CD4-positive, alpha-beta T cell treated with Interleukin-4 for 4 hours (primary cell): ENCODE results near the gene CSNK1G3.
A peak's percentile ranks its signal among the peaks of the same experiment; 100 is the strongest.

Experiments used
- DNase-seq: peaks from one replicate; pipeline ENCODE4 v3.0.0-alpha.2; 2020

The CSNK1G3 gene

GRCh38 chr5:123514615-123515355, 2.8 kb downstream of the CSNK1G3 start:
- no peak for DNase-seq

DNA sequence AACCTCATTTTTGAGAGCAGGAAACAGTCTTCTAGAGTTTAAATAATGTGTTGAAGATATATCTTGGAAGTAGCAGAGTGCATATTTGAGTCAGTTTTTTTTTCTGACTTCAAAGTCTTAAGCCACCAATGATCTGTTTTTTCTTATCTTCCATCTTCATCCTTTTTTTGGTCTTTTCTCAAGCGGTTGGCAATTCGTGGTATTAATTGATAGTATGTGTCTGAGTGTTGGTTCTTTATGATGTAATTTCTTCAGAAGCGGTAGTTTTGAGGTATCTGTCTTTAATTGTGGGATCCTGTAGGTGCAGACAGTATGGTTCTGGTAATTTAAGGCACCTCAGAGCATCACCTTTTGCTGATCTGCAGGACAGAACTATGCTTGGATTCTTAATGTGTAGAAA, 3.9 kb downstream of the CSNK1G3 start:
- peak; percentile 80 for DNase-seq

DNA sequence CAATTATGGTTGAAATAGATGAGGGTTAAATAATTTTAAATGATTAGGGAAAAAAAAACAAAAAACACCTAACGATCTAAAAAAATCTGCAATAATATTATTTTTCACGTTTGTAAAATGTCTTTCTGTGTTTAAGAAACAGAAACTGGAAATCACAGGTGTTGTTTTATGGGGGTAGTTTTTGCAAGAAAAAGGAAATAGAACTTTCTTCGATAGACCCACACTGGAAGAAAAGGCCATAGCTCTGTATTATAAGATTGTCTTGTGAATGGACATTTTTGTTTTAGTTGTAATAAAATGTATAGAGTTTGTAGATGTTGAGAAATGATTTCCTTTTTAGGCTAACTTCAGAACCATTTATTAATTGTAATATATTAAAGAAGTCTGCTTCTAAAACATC, 5.5 kb downstream of the CSNK1G3 start:
- DNase-seq, result no peak

DNA sequence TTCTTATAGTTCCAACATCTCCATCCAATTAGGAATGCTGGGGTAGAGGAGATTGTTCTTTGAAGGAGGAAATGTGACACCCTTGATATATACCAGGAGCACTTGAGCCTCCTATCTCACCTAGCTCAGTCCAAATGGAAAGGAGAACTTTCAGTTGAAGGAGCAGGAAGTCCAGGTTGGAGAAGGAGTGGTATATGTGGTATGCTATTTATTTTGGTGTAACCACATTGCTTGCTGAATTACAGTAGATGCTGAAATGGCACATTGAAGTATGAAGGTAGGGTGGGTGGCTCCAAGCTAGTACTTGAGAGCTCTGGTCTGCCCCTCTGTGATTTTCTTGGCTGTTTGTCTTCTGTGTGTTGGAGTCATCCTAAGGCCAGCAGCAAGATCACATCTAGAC, 6.1 kb downstream of the CSNK1G3 start:
- no peak for DNase-seq

DNA sequence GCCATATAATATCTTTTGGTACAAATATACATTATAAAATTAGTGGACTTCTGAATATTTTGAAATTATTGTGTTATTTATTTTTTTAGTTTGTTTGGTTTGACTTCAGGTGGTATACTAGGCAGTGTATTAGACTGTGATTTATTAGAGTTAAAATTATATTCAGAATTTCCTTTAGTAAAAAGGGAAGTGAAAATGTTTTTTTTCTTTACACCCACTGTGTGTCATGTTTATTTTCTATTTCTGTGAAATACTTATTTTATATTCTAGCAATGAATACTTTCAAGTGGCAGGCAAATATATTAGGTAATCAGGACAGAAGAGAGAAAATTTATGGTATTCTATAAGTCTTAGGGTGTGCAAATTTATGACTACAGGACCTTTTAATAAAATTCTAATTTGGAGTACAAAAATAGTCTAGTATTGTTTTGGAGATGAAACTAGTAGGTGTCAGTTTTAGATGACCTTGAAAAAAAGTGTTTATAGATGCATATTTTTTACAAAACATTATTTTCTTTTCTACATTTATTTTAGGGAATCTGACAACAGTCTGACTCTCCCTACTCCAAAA, 8.8 kb downstream of the CSNK1G3 start:
- no peak for DNase-seq

DNA sequence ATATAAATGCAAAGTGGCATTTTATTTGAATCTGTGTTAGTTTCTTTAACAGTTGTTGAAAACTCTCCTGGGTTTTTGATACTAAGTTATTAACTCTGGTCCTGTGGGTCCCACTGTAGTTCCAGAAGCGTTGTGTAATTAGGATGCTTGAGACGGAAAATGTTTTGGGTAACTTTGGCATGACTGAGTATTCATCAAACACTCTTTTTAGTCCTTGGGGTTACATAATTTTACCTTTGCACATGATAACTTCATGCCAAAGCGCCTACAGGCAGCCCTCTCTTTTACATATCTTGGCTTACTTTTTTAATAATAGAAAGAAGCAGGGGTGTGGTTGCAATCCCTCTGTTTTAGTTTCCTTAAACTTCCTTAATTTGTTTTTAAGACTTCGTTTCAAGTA, 12.2 kb downstream of the CSNK1G3 start:
- no peak for DNase-seq

DNA sequence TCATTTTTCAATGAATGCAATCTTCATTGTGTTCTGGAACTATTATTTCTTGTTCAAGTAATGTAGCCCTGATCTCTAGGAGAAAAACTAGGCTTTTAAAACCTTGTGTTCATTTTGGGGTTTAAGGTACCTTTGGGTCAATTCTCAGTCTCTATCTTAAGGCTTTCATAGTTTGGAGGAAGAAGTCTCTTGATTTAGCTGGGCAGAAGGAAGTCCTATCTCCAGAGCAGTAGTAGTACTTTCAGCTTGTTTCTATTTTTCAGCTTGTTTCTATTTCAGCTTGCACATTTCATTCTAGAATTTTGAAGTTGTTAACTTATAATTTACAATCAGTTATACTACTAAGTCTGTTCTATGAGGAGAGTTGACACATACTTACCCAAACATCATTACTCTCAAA, 15.2 kb downstream of the CSNK1G3 start:
- no peak for DNase-seq

- DNase-seq, result no peak
These were observed 16.1 kb downstream of the CSNK1G3 start for GRCh38 chr5:123528065-123528464.

DNA sequence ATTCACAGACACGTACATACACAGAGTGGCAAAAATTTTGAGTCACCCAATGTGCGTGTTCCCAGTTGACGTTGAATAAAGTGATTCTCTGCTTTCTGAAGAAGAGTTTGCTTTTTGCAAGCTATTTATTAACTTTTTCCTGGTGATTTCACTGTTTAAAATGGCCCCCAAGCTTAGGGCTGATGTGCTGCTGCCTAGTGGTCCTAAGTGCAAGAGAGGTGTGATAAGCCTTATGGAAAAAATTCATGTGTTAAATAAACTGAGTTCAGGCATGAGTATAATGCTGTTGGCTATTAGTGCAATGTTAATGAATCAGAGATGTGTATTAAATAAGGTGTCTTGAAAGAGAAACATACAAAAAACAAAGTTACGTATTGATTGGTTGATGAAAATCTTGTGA, 16.9 kb downstream of the CSNK1G3 start:
- no peak for DNase-seq

DNA sequence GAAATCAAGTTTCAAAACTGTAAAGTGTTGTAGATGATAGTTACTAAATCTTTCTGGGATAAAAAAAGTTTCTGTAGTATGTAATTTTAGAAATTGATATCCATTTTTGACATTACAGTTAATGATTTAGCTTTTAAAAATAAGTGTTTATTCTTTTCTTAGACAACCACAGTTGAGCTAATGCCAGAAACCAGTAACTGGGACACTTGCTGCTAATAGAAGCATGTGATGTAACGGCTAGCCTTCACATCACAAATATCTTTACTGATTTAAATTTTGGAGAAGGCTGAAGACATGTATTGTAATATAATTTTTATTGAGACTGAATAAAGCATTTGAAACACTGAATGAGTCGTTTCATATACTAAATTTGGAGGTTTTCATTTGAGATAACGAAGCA, 18.8 kb downstream of the CSNK1G3 start:
- DNase-seq, result no peak

- DNase-seq, result no peak
These were observed 23.7 kb downstream of the CSNK1G3 start for GRCh38 chr5:123535648-123536047.

DNA sequence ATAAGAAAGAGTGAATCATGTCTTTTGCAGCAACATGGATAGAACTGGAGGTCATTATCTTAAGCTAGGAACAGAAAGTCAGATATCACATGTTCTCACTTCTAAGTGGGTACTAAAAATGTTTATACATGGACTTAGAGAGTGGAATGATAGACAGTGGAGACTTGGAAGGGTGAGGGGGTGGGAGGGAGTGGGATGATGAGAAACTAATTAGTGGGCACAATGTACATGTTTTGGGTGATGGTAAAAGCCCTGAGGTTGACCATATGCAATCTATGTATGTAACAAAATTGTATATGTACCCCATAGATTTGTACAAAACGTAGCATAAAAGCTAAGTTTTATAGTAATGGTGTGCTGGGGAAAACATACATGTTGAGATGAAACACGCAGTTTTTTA, 25.3 kb downstream of the CSNK1G3 start:
- no peak for DNase-seq

DNA sequence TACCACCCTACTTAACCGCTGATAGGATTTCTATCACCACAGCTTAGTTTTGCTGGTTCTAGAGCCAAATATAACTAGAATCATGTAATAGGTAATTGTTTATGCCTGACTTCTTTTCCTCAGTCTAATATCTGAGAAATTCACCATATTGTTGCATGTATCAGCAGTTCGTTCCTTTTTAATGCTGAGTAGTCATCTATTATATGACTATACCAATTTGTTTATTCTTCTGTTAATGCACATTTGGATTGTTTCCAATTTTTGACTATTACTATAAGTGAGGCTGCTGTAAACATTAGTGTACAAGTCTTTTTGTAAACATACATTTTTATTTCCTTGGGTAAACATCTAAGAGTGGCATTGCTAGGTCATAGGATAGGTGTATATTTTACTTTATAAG, 25.9 kb downstream of the CSNK1G3 start:
- DNase-seq, result no peak

GRCh38 chr5:123538670-123539459, 26.9 kb downstream of the CSNK1G3 start:
- no peak for DNase-seq

DNA sequence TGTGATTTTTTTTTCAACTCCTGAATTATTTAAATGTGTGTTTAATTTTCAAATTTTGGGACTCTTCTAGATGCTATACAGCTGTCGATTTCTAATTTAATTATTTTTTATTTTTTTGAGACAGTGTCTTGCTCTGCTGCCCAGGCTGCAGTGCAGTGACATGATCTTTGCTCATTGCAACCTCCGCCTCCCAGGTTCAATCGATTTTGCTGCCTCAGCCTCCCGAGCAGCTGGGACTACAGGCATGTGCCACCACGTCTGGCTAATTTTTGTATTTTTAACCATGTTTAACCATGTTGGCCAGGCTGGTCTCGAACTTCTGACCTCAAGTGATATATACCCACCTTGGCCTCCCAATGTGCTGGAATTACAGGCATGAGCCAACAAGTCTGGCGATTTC, 28.6 kb downstream of the CSNK1G3 start:
- no peak for DNase-seq

GRCh38 chr5:123543438-123543837, 31.5 kb downstream of the CSNK1G3 start:
- peak; percentile 10 for DNase-seq

DNA sequence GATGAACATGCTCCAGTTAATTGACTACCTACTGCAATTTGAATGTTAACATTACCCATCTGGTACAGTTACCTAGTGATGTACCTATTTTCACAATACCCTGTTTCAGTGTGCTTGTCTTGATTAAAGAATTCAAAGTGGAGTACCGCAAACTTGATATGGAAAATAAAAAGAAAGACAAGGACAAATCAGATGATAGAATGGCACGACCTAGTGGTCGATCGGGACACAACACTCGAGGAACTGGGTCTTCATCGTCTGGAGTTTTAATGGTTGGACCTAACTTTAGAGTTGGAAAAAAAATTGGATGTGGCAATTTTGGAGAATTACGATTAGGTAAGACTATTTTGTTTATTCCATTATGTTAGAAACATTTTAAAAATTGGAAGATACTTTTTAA, 33.5 kb downstream of the CSNK1G3 start:
- DNase-seq, result peak; percentile 27

GRCh38 chr5:123546657-123547056, 34.7 kb downstream of the CSNK1G3 start:
- DNase-seq, result no peak

DNA sequence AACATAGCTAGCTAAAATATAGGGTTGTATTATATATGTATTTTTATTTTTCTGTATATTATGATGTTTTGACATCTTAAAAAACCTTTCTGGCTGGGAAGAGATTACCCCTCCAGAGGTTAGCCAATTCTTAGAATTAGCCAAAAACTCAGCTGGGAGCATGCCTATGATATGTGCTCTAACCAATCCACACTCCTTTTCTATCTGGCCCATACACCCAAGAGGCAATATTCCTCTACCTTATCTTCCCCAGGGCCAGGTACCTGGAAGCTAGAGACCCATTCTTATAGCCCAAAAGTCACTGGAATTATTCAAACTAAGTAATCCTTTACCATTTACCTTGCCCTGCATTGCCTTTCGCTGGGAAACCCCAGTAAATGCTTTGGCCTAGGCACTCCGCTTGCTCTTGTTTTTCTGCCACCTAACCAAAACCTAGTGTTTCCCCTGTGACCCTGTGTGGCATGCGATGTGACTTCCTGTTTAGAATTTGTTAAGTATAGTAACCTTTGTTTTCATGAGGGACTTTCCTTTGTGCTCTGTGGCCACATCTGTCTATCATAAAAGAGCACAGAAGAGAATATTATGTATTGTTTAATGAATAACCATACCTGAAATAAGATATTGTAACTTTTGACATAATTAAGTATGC, 37.4 kb downstream of the CSNK1G3 start:
- DNase-seq, result peak; percentile 87

- no peak for DNase-seq
These were observed 42.6 kb downstream of the CSNK1G3 start for GRCh38 chr5:123554601-123555000.

DNA sequence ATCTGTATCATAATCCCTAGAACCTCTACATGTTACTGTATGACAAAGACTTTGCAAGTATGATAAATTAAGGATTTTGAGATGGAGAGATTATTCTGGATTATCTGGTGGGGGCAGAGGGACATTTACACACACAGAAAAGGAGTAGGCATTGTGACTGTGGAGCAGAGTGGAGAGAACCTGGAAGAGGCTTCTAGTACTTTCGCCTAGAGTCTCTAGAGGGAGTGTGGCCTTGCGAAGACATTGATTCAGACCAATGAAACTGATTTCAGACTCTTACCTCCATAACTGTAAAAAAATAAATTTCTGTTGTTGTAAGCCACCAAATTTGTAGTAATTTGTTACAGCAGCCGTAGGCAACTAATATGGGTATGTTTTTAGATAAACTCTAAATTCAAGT, 45.9 kb downstream of the CSNK1G3 start:
- DNase-seq, result no peak

DNA sequence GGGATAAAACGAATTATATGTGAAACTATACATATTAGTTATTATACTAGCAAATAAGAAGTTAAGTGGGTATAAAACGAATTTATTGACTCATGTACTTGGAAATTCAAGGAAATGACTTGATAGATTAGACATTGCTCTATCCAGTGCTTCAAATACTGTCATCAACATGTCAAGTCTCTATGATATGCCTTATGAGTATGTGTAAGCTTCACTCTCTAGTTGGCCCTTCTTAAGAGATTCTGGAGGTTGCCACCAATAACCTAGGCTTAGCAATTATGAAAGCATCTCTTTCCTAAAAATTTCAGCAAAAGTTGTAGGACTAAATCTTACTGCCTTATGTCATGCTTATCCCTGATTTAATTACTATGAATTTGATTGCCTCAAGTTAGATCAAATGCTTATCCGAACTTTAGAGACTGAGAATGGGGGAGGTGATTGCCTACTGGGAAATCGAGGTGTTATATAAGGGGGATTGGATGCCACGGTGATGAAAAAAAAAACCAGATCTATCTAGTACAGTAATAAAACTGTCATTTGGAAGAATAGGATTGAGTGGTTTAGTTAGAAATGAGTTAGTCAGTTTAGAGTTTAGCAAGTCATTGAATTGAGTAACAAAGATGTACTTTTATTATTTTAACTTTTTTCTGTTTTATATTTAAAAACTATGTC, 46.9 kb downstream of the CSNK1G3 start:
- no peak for DNase-seq

GRCh38 chr5:123559434-123559775, 47.4 kb downstream of the CSNK1G3 start:
- no peak for DNase-seq
